AG10803 (cell line): Measurements from ENCODE around the gene NOS1.

Experiments
- DNase-seq: peaks from one replicate; pipeline ENCODE4 v3.0.0; 2010; ENCODE audit warnings: low read depth
- H3K4me3 ChIP-seq: 2 replicates; pipeline ENCODE4 v1.5.1; 2011; ENCODE audit warnings: mild to moderate bottlenecking, low read length, control low read depth
- TF ChIP-seq, protein P1 (sequence below): conservative IDR thresholded peaks from 2 replicates; pipeline ENCODE4 v1.5.1; 2011; ENCODE audit warnings: mild to moderate bottlenecking, low read length, control low read depth, inconsistent platforms

Gene NOS1

GRCh38 chr12:117318591-117318990, 42.8 kb downstream of the NOS1 start:
- no peak for DNase-seq
- no peak overlapping the region for H3K4me3 ChIP-seq
- TF ChIP-seq, protein P1, sequence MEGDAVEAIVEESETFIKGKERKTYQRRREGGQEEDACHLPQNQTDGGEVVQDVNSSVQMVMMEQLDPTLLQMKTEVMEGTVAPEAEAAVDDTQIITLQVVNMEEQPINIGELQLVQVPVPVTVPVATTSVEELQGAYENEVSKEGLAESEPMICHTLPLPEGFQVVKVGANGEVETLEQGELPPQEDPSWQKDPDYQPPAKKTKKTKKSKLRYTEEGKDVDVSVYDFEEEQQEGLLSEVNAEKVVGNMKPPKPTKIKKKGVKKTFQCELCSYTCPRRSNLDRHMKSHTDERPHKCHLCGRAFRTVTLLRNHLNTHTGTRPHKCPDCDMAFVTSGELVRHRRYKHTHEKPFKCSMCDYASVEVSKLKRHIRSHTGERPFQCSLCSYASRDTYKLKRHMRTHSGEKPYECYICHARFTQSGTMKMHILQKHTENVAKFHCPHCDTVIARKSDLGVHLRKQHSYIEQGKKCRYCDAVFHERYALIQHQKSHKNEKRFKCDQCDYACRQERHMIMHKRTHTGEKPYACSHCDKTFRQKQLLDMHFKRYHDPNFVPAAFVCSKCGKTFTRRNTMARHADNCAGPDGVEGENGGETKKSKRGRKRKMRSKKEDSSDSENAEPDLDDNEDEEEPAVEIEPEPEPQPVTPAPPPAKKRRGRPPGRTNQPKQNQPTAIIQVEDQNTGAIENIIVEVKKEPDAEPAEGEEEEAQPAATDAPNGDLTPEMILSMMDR: no peak

GRCh38 chr12:117316336-117316735, 45.1 kb downstream of the NOS1 start:
- TF ChIP-seq, protein P1: no peak
- no peak overlapping the region for H3K4me3 ChIP-seq
- DNase-seq: no peak

- TF ChIP-seq, protein P1: no peak
- no peak for DNase-seq
- H3K4me3 ChIP-seq: no peak overlapping the region
These were observed 47.5 kb downstream of the NOS1 start for GRCh38 chr12:117313926-117314325.

GRCh38 chr12:117312770-117313169, 48.7 kb downstream of the NOS1 start:
- TF ChIP-seq, protein P1: no peak
- no peak for DNase-seq
- no peak overlapping the region for H3K4me3 ChIP-seq

DNA sequence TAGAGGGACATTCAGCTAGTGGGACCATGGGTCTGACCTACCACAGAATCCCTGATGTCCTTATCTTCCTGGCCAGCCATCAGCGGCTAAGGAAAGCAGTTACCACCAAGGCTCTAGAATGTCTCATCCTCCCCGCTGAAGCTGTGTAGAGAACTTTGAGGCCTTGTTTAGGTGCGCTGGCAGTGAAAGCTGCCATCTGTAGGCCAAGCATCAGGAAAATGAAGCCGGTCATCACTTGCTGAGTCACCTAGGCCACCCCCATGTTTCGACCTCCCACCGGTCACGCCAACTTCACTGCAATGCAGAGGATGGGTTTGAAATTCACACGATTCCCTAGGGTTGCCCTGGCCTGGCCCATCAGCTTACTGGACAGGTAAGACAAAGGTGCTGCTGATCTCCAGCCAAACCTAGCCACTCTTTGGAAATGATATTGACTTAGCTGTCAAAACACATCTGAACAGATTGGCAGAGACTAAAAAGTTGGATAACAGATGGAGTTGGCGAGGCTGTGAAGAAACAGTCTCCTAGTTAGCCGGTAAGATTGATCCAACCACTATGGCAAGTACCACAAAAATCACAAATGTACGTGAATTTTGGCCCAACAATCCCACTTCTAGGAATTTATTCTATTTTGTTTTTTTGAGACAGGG, 52.0 kb downstream of the NOS1 start:
- DNase-seq: no peak
- TF ChIP-seq, protein P1: no peak
- H3K4me3 ChIP-seq: no peak overlapping the region

- TF ChIP-seq, protein P1: no peak
- no peak for DNase-seq
- no peak overlapping the region for H3K4me3 ChIP-seq
These were observed 61.3 kb downstream of the NOS1 start for GRCh38 chr12:117300174-117300573.

- no peak for DNase-seq
- TF ChIP-seq, protein P1: no peak
- H3K4me3 ChIP-seq: no peak overlapping the region
These were observed 62.7 kb downstream of the NOS1 start for GRCh38 chr12:117298648-117299225.
